OCI-LY7 (cell line): ENCODE results near the gene ZNF532. TPM values are rescaled to one million over a fixed set of nuclear protein-coding genes. Genes with fewer than 3 reads are reported as not detected.

ENCODE experiments used
- BruUV-seq: library from RNA; stranded (reverse); fragments of 400-500 nt; replicated peaks from 2 replicates; lab custom pipeline; 2021; lab: Mats Ljungman, UMichigan
- CTCF ChIA-PET: fragments of 300-600 bp; sonication (Branson Sonifier 250); formaldehyde crosslinking; loops from one replicate; lab custom pipeline; 2022; ENCODE audit warnings: antibody characterized with exemption; ENCODE audit not compliant: unreplicated experiment; lab: Charles Lee
- POLR2A ChIA-PET: fragments of 300-600 bp; sonication (Branson Sonifier 250); formaldehyde crosslinking; loops from one replicate; lab custom pipeline; 2022; ENCODE audit warnings: antibody characterized with exemption; lab: Charles Lee
- DNase-seq: peaks from one replicate; pipeline ENCODE4 v3.0.0-alpha.2; 2015; ENCODE audit warnings: low spot score
- H2AFZ ChIP-seq: fragments of 200-600 bp; sonication (generic), shearing (Covaris generic); 2 replicates; pipeline ENCODE4 v1.6.1; 2014; ENCODE audit warnings: mild to moderate bottlenecking, antibody characterized with exemption, low read length, moderate library complexity
- H3K27ac ChIP-seq: fragments of 200-600 bp; sonication (generic); 2 replicates; pipeline ENCODE4 v1.5.1; 2014; ENCODE audit warnings: mixed run types, low read depth, mild to moderate bottlenecking, moderate library complexity, low read length, inconsistent platforms; ENCODE audit not compliant: poor library complexity, severe bottlenecking
- H3K36me3 ChIP-seq: fragments of 200-600 bp; sonication (generic); 2 replicates; pipeline ENCODE4 v1.6.1; 2014; ENCODE audit warnings: mild to moderate bottlenecking, antibody characterized with exemption, low read length, moderate library complexity, mixed read lengths; ENCODE audit not compliant: insufficient read depth
- H3K4me1 ChIP-seq: fragments of 200-600 bp; sonication (generic); 2 replicates; pipeline ENCODE4 v1.5.1; 2014; ENCODE audit warnings: mild to moderate bottlenecking, low read length; ENCODE audit not compliant: insufficient read depth, poor library complexity, severe bottlenecking
- H3K4me2 ChIP-seq: fragments of 200-600 bp; sonication (generic); 2 replicates; pipeline ENCODE4 v1.6.1; 2014; ENCODE audit warnings: mild to moderate bottlenecking, low read length
- H3K4me3 ChIP-seq: fragments of 200-600 bp; sonication (generic); 2 replicates; pipeline ENCODE4 v1.5.1; 2014; ENCODE audit warnings: mild to moderate bottlenecking, low read depth, low read length; ENCODE audit not compliant: poor library complexity, severe bottlenecking
- H3K79me2 ChIP-seq: fragments of 200-600 bp; sonication (generic); 2 replicates; pipeline ENCODE4 v1.6.1; 2016; ENCODE audit warnings: low read depth, mild to moderate bottlenecking, low read length, moderate library complexity, mixed read lengths; ENCODE audit not compliant: insufficient read depth
- H3K9me2 ChIP-seq: fragments of 200-600 bp; sonication (generic); 2 replicates; pipeline ENCODE4 v1.6.1; 2016; ENCODE audit warnings: mild to moderate bottlenecking, low read length, mixed read lengths; ENCODE audit not compliant: insufficient read depth
- H3K9me3 ChIP-seq: fragments of 200-600 bp; sonication (generic); 2 replicates; pipeline ENCODE4 v1.6.1; 2014; ENCODE audit warnings: mild to moderate bottlenecking, mixed run types, low read length, mixed read lengths
- H4K20me1 ChIP-seq: fragments of 200-600 bp; sonication (generic); 2 replicates; pipeline ENCODE4 v1.6.1; 2014; ENCODE audit warnings: mild to moderate bottlenecking, antibody characterized with exemption, low read length, moderate library complexity, mixed read lengths; ENCODE audit not compliant: insufficient read depth
- CTCF ChIP-seq: fragments of 200-600 bp; sonication (generic); conservative IDR thresholded peaks from 2 replicates; pipeline ENCODE4 v1.5.1; 2014; ENCODE audit warnings: mild to moderate bottlenecking, antibody characterized with exemption, low read length, moderate library complexity, mixed read lengths
- EZH2phosphoT487 ChIP-seq: fragments of 200-600 bp; sonication (generic); IDR thresholded peaks from 2 replicates; pipeline ENCODE4 v1.6.1; 2018; ENCODE audit warnings: low read depth, borderline replicate concordance, mild to moderate bottlenecking, mixed run types, antibody characterized with exemption, low read length, moderate library complexity, mixed read lengths
- intact Hi-C: fragments of 100-400 bp; cut with micrococcal nuclease; formaldehyde crosslinking; loops from one replicate; pipeline ENCODE4 v1.10.0; 2022; ENCODE audit not compliant: unreplicated experiment
- total RNA-seq, 2 experiments: library from RNA; depleted of rRNA in 1 of 2; stranded (reverse); fragments of >200 nt in 1 of 2; shearing (Covaris generic) in 1 of 2; gene quantifications; 2 replicates each; pipeline ENCODE4 v1.2.3, GENCODE V29; 2014 to 2022

ZNF532 gene
- total RNA-seq, 2 experiments from 2014 or later: 10.4 to 18.7 TPM

- no peaks in the 10 kb centered on the region for H3K79me2 ChIP-seq
- DNase-seq: no peak
- no peak for TF ChIP-seq EZH2phosphoT487
- TF ChIP-seq CTCF: no peak
- ChIA-PET POLR2A (no interaction called here), CTCF (no interaction called here)
- intact Hi-C loops: no loop called here
- BruUV-seq: no TSS peak
- H3K4me2 ChIP-seq: no peak overlapping the region
- peaks cover 9% of the 10 kb centered on the region for H3K4me1 ChIP-seq
- H3K9me2 ChIP-seq: no peaks in the 10 kb centered on the region
- no peaks in the 10 kb centered on the region for H4K20me1 ChIP-seq
- H3K36me3 ChIP-seq: peaks cover 13% of the 10 kb centered on the region
- H3K4me3 ChIP-seq: no peak overlapping the region
- H2AFZ ChIP-seq: no peak overlapping the region
- H3K9me3 ChIP-seq: no peaks in the 10 kb centered on the region; the same call in 1 of the 2 replicates
- no peak overlapping the region for H3K27ac ChIP-seq
These were observed 63.7 kb downstream of the ZNF532 start for GRCh38 chr18:58928386-58928785.

GRCh38 chr18:58929206-58929605, 64.5 kb downstream of the ZNF532 start:
- intact Hi-C loops: no loop called here
- no peaks in the 10 kb centered on the region for H4K20me1 ChIP-seq
- H3K4me1 ChIP-seq: peaks cover 9% of the 10 kb centered on the region
- no peaks in the 10 kb centered on the region; the same call in 1 of the 2 replicates for H3K9me3 ChIP-seq
- DNase-seq: no peak
- BruUV-seq: no TSS peak
- H3K4me2 ChIP-seq: no peak overlapping the region
- no peak overlapping the region for H3K4me3 ChIP-seq
- no peaks in the 10 kb centered on the region for H3K79me2 ChIP-seq
- H3K9me2 ChIP-seq: no peaks in the 10 kb centered on the region
- POLR2A ChIA-PET: interaction anchor here (1.2 kb wide), 2 partner anchors 9 to 37 kb away, joined by 3 read pairs; no protein-coding TSS in a partner anchor
- CTCF ChIA-PET: no interaction called here
- peaks cover 8% of the 10 kb centered on the region for H3K36me3 ChIP-seq
- no peak overlapping the region for H3K27ac ChIP-seq
- no peak overlapping the region for H2AFZ ChIP-seq
- TF ChIP-seq CTCF (no peak), EZH2phosphoT487 (no peak)

GRCh38 chr18:58934356-58934755, 69.7 kb downstream of the ZNF532 start:
- BruUV-seq: no TSS peak
- Histone ChIP-seq H3K4me3 (no peak overlapping the region), H3K27ac (no peak overlapping the region), H3K9me3 (no peaks in the 10 kb centered on the region), H3K36me3 (peaks cover 12% of the 10 kb centered on the region), H3K4me2 (no peak overlapping the region), H3K9me2 (no peaks in the 10 kb centered on the region), H2AFZ (no peak overlapping the region), H3K79me2 (no peaks in the 10 kb centered on the region), H4K20me1 (no peaks in the 10 kb centered on the region), H3K4me1 (peaks cover 8% of the 10 kb centered on the region)
- intact Hi-C loops: no loop called here
- ChIA-PET POLR2A (no interaction called here), CTCF (no interaction called here)
- no peak for DNase-seq
- no peak for TF ChIP-seq EZH2phosphoT487
- TF ChIP-seq CTCF: no peak
